Endothelial cell of umbilical vein (primary cell): ENCODE measurements around the gene CAMTA1. TPM values are rescaled to one million over a fixed set of nuclear protein-coding genes. Genes with fewer than 3 reads are reported as not detected.

Source experiments
- BruUV-seq: library from RNA; stranded (reverse); fragments of 400-500 nt; replicated peaks from 2 replicates; lab custom pipeline; 2021; lab: Mats Ljungman, UMichigan
- CTCF ChIA-PET: fragments of 300-600, 350-600 bp; sonication (Branson Sonifier 250); formaldehyde crosslinking; loops from one replicate; lab custom pipeline; 2021; ENCODE audit warnings: antibody characterized with exemption, inconsistent platforms; lab: Charles Lee
- POLR2A ChIA-PET: fragments of 300-600, 350-600 bp; sonication (Branson Sonifier 250); formaldehyde crosslinking; loops from one replicate; lab custom pipeline; 2021; ENCODE audit warnings: antibody characterized with exemption, inconsistent platforms; lab: Charles Lee
- DNase-seq: peaks from one replicate; pipeline ENCODE4 v3.0.0-alpha.2; 2011; ENCODE audit warnings: low read depth, low spot score
- FAIRE-seq: peaks from 2 replicates; lab custom pipeline; 2011; peaks lifted over from hg19 to GRCh38; lab: Jason Lieb, UNC
- H2AFZ ChIP-seq: 2 replicates; pipeline ENCODE4 v1.6.0; 2012; ENCODE audit warnings: low read depth, low read length, control low read depth, inconsistent platforms
- H3K27ac ChIP-seq: 2 replicates; pipeline ENCODE4 v1.5.1; 2011; ENCODE audit warnings: low read depth, mild to moderate bottlenecking, control low read depth, low read length, moderate library complexity; ENCODE audit not compliant: insufficient read depth
- H3K27me3 ChIP-seq, 2 experiments: 2 replicates each; pipeline versions ENCODE4 v1.6.0 to v1.6.1; 2011; ENCODE audit warnings: low read length in 2 of 2, mixed read lengths in 1 of 2; ENCODE audit not compliant: control insufficient read depth in 2 of 2, insufficient read depth in 2 of 2
- H3K36me3 ChIP-seq, 2 experiments: 2 replicates in 1 of 2; 3 replicates in 1 of 2; pipeline ENCODE4 v1.5.1; 2011; ENCODE audit warnings: low read length in 2 of 2, mild to moderate bottlenecking in 1 of 2, moderate library complexity in 1 of 2; ENCODE audit not compliant: control insufficient read depth in 2 of 2, insufficient read depth in 2 of 2; ENCODE audit errors: extremely low read depth in 1 of 2
- H3K4me1 ChIP-seq: 3 replicates; pipeline ENCODE4 v1.5.1; 2011; ENCODE audit warnings: mild to moderate bottlenecking, low read length; ENCODE audit not compliant: control insufficient read depth, insufficient read depth; ENCODE audit errors: extremely low read depth
- H3K4me2 ChIP-seq: 2 replicates; pipeline ENCODE4 v1.6.1; 2011; ENCODE audit warnings: low read length, control low read depth, mixed read lengths; ENCODE audit not compliant: insufficient read depth
- H3K4me3 ChIP-seq, 3 experiments: fragments of 200-600 bp in 1 of 3; sonication (generic), shearing (Covaris generic) in 1 of 3; replicated peaks in 1 of 3; 2 replicates each; pipeline ENCODE4 v1.5.1; 2011 to 2016; ENCODE audit warnings: control low read depth in 3 of 3, low read length in 3 of 3, mild to moderate bottlenecking in 2 of 3, inconsistent platforms in 1 of 3, low read depth in 1 of 3, moderate library complexity in 1 of 3; ENCODE audit not compliant: insufficient read depth in 1 of 3
- H3K79me2 ChIP-seq: 2 replicates; pipeline ENCODE4 v1.6.0; 2012; ENCODE audit warnings: low read length, inconsistent platforms; ENCODE audit not compliant: control insufficient read depth, insufficient read depth
- H3K9ac ChIP-seq: replicated peaks from 2 replicates; pipeline ENCODE3; 2011; ENCODE audit warnings: low read length, control low read depth; ENCODE audit not compliant: insufficient read depth; ENCODE audit errors: extremely low read depth
- H3K9me1 ChIP-seq: replicated peaks from 3 replicates; pipeline ENCODE4 v1.6.0; 2011; ENCODE audit warnings: mild to moderate bottlenecking, low read length; ENCODE audit not compliant: control insufficient read depth, insufficient read depth; ENCODE audit errors: extremely low read depth
- H3K9me3 ChIP-seq: replicated peaks from 2 replicates; pipeline ENCODE4 v1.5.1; 2012; ENCODE audit warnings: low read length, inconsistent platforms; ENCODE audit not compliant: control insufficient read depth, insufficient read depth
- H4K20me1 ChIP-seq: replicated peaks from 2 replicates; pipeline ENCODE3; 2011; ENCODE audit warnings: mild to moderate bottlenecking, low read length; ENCODE audit not compliant: control insufficient read depth, insufficient read depth; ENCODE audit errors: extremely low read depth
- EZH2 ChIP-seq: IDR thresholded peaks from 2 replicates; pipeline ENCODE4 v1.6.1; 2012; ENCODE audit warnings: borderline replicate concordance, low read depth, mild to moderate bottlenecking, moderate library complexity, low read length, inconsistent platforms; ENCODE audit not compliant: severe bottlenecking
- FOS ChIP-seq: IDR thresholded peaks from 2 replicates; pipeline ENCODE4 v1.6.1; 2011; ENCODE audit warnings: mild to moderate bottlenecking, low read length, moderate library complexity, borderline replicate concordance; ENCODE audit not compliant: insufficient read depth
- GATA2 ChIP-seq: IDR thresholded peaks from 2 replicates; pipeline ENCODE4 v1.7.0; 2011; ENCODE audit warnings: low read depth, mild to moderate bottlenecking, moderate library complexity, mixed read lengths, low read length; ENCODE audit not compliant: insufficient read length, insufficient read depth
- JUN ChIP-seq: IDR thresholded peaks from 2 replicates; pipeline ENCODE4 v1.6.1; 2011; ENCODE audit warnings: borderline replicate concordance, low read depth; ENCODE audit not compliant: insufficient read length, insufficient read depth
- MYC ChIP-seq: IDR thresholded peaks from one replicate; pipeline ENCODE4 v1.6.1; 2011; ENCODE audit warnings: mild to moderate bottlenecking, low read depth, low read length
- POLR2A ChIP-seq: IDR thresholded peaks from 2 replicates; pipeline ENCODE4 v1.6.1; 2012; ENCODE audit warnings: low read depth, mild to moderate bottlenecking, control low read depth, low read length
- POLR2AphosphoS5 ChIP-seq: IDR thresholded peaks from 2 replicates; pipeline ENCODE4 v1.6.1; 2012; ENCODE audit warnings: low read depth, mild to moderate bottlenecking, control low read depth, low read length, moderate library complexity; ENCODE audit not compliant: insufficient read depth
- dilution Hi-C: fragments of 300-500 bp; cut with MboI; formaldehyde crosslinking; loops from one replicate; pipeline ENCODE4 v1.15.0; 2019; ENCODE audit warnings: low sequenced_read_pairs; ENCODE audit not compliant: extremely low pct_ligation_motif_present
- intact Hi-C: fragments of 100-400 bp; cut with micrococcal nuclease; formaldehyde crosslinking; loops from one replicate; pipeline ENCODE4 v1.10.0; 2022
- polyA plus RNA-seq, 4 experiments: library from polyadenylated mRNA; depleted of rRNA in 3 of 4; stranded (reverse) in 3 of 4; unstranded in 1 of 4; fragments of >200 nt; gene quantifications; 2 replicates each; pipeline versions ENCODE4 v1.2.1 to v1.2.3, GENCODE V29; 2011 to 2012; ENCODE audit warnings: missing spikeins in 1 of 4
- total RNA-seq: library from RNA; stranded (reverse); gene quantifications from 2 replicates; pipeline ENCODE4 v1.2.3, GENCODE V29; 2021
- TF ChIP-seq, protein P1 (sequence below): IDR thresholded peaks from 2 replicates; pipeline ENCODE4 v1.6.1; 2011; ENCODE audit not compliant: insufficient read depth, insufficient read length
- TF ChIP-seq, protein P2 (sequence below), 2 donors: IDR thresholded peaks; 1 replicate in 1 of 2; 2 replicates in 1 of 2; pipeline ENCODE4 v1.5.1; 2011; ENCODE audit warnings: low read length in 2 of 2, mild to moderate bottlenecking in 2 of 2, moderate library complexity in 2 of 2, control low read depth in 1 of 2, inconsistent platforms in 1 of 2, low read depth in 1 of 2; ENCODE audit not compliant: insufficient read depth in 1 of 2; ENCODE audit errors: extremely low read depth in 1 of 2

CAMTA1 gene
- total and polyA plus RNA-seq, 2 donors (not counting 3 experiments of a cell fraction or from before 2014, with no cell fraction given), result 50.8 to 92.7 TPM

DNA sequence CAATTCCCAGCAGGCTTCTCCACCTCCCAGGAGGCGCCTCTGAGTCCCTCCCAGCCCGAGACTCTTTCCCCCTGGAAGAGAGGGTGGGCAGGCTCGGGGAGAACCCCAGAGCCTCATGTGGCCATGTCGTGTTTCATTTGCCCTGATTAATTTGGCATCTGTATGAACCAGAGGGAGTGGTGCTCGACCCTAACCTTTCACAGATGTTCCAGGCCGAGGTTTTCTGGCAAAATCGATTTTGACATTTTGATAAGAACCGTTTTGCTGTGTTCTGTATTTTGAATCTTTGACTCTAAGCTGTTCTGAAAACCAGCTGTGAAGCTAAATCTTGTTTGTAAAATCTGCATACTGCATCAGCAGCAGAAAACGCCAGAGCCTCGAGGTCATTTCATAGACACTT, 367.4 kb downstream of the CAMTA1 start:
- no peak overlapping the region for H3K4me3 ChIP-seq
- no peaks in the 10 kb centered on the region for H3K4me1 ChIP-seq
- ChIA-PET CTCF (no interaction called here), POLR2A (no interaction called here)
- H3K9me1 ChIP-seq, result no peaks in the 10 kb centered on the region
- intact Hi-C loops, result no loop called here
- no peaks in the 10 kb centered on the region for H3K79me2 ChIP-seq
- H3K27ac ChIP-seq, result no peak overlapping the region
- no TSS peak for BruUV-seq
- H3K9me3 ChIP-seq, result no peaks in the 10 kb centered on the region
- DNase-seq, result no peak
- H3K4me2 ChIP-seq, result no peak overlapping the region
- H3K27me3 ChIP-seq, result no peaks in the 10 kb centered on the region
- dilution Hi-C loops, result no loop called here
- no peaks in the 10 kb centered on the region for H4K20me1 ChIP-seq
- H3K9ac ChIP-seq, result no peak overlapping the region
- no peak overlapping the region for H2AFZ ChIP-seq
- no peak for FAIRE-seq
- no peaks in the 10 kb centered on the region for H3K36me3 ChIP-seq
- TF ChIP-seq MYC, result no peak
- TF ChIP-seq GATA2, result no peak
- TF ChIP-seq, protein P1, sequence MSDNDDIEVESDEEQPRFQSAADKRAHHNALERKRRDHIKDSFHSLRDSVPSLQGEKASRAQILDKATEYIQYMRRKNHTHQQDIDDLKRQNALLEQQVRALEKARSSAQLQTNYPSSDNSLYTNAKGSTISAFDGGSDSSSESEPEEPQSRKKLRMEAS, result no peak
- no peak for TF ChIP-seq JUN
- no peak for TF ChIP-seq FOS
- TF ChIP-seq, protein P2, sequence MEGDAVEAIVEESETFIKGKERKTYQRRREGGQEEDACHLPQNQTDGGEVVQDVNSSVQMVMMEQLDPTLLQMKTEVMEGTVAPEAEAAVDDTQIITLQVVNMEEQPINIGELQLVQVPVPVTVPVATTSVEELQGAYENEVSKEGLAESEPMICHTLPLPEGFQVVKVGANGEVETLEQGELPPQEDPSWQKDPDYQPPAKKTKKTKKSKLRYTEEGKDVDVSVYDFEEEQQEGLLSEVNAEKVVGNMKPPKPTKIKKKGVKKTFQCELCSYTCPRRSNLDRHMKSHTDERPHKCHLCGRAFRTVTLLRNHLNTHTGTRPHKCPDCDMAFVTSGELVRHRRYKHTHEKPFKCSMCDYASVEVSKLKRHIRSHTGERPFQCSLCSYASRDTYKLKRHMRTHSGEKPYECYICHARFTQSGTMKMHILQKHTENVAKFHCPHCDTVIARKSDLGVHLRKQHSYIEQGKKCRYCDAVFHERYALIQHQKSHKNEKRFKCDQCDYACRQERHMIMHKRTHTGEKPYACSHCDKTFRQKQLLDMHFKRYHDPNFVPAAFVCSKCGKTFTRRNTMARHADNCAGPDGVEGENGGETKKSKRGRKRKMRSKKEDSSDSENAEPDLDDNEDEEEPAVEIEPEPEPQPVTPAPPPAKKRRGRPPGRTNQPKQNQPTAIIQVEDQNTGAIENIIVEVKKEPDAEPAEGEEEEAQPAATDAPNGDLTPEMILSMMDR (IDR thresholded peaks at IDR 0.05; ENCODE audit: extremely low read depth in 1 of 2, insufficient read depth in 1 of 2, low read depth in 1 of 2, low read length in 2 of 2), result no peak
- no peak for TF ChIP-seq POLR2A
- TF ChIP-seq EZH2, result no peak
- TF ChIP-seq POLR2AphosphoS5, result no peak
